ENCODE measurements around the gene GAS2L3. TPM values are rescaled to one million over a fixed set of nuclear protein-coding genes. Genes with fewer than 3 reads are reported as not detected.

Gene GAS2L3
- total and polyA plus RNA-seq, 2 donors (not counting 1 experiment from before 2014, with no cell fraction given): 0.10 TPM; not detected in 1

GRCh38 chr12:100567945-100568344 lies 5.5 kb upstream of the GAS2L3 start:
- Mint-ChIP-seq H3K4me3 (no peak overlapping the region), H3K27me3 (peaks cover 6% of the 10 kb centered on the region), H3K4me1 (peaks cover 2% of the 10 kb centered on the region), H3K9me3 (ENCODE audit: insufficient read depth) (no peaks in the 10 kb centered on the region), H3K27ac (no peak overlapping the region)
- Histone ChIP-seq H3K9ac (ENCODE audit: low read length) (no peak overlapping the region), H2AFZ (ENCODE audit: insufficient read depth, low read depth, low read length, poor library complexity, severe bottlenecking) (no peak overlapping the region), H3K27me3 (replicated peaks in 1 of 4; ENCODE audit: control extremely low read depth in 1 of 4, control insufficient read depth in 3 of 4, insufficient read depth in 4 of 4, low read length in 3 of 4) (no peaks in the 10 kb centered on the region), H3K79me2 (ENCODE audit: control insufficient read depth, insufficient read depth, low read length) (no peaks in the 10 kb centered on the region), H3K4me1 (ENCODE audit: control insufficient read depth in 2 of 2, insufficient read depth in 2 of 2, low read length in 2 of 2) (peaks cover under 1 to 1% of the 10 kb centered on the region in 2 donors), H3K27ac (ENCODE audit: low read length in 2 of 2) (no peak overlapping the region), H3K4me3 (ENCODE audit: control extremely low read depth in 1 of 5, extremely low read depth in 1 of 5, insufficient read depth in 1 of 5, low read depth in 2 of 5, low read length in 4 of 5) (no peak overlapping the region), H3K4me2 (replicated peaks; ENCODE audit: low read depth, low read length, poor library complexity, severe bottlenecking) (no peak overlapping the region), H4K20me1 (ENCODE audit: control insufficient read depth, insufficient read depth, low read length, poor library complexity, severe bottlenecking) (no peaks in the 10 kb centered on the region), H3K9me3 (ENCODE audit: control extremely low read depth in 1 of 3, control insufficient read depth in 2 of 3, insufficient read depth in 1 of 3, low read length in 2 of 3) (no peaks in the 10 kb centered on the region), H3K36me3 (replicated peaks in 1 of 2; ENCODE audit: control extremely low read depth in 1 of 2, control insufficient read depth in 1 of 2, extremely low read depth in 1 of 2, insufficient read depth in 2 of 2, low read length in 1 of 2) (no peaks in the 10 kb centered on the region)
- ChIA-PET CTCF (interaction anchor here (0.6 kb wide), 1 partner anchor 10 kb away, joined by 3 read pairs; no protein-coding TSS in a partner anchor), POLR2A (no interaction called here)
- TF ChIP-seq CTCF (IDR thresholded peaks at IDR 0.05) (no peak), EZH2 (IDR thresholded peaks at IDR 0.05; ENCODE audit: borderline replicate concordance, insufficient read depth, low read depth, low read length, poor library complexity, severe bottlenecking) (no peak)
- no peak for DNase-seq
- no peak for ATAC-seq (ENCODE audit: low read depth)
- intact Hi-C loops (cut with micrococcal nuclease): no loop called here

GRCh38 chr12:100572184-100572583 lies 1.3 kb upstream of the GAS2L3 start:
- no peaks in the 10 kb centered on the region for H3K36me3 ChIP-seq (replicated peaks in 1 of 2; ENCODE audit: control extremely low read depth in 1 of 2, control insufficient read depth in 1 of 2, extremely low read depth in 1 of 2, insufficient read depth in 2 of 2, low read length in 1 of 2)
- ChIA-PET POLR2A (no interaction called here), CTCF (no interaction called here)
- ATAC-seq (ENCODE audit: low read depth) (no peak), DNase-seq (no peak)
- no peak overlapping the region for H3K4me3 ChIP-seq (ENCODE audit: control extremely low read depth in 1 of 5, extremely low read depth in 1 of 5, insufficient read depth in 1 of 5, low read depth in 2 of 5, low read length in 4 of 5)
- no peak overlapping the region for H3K27ac ChIP-seq (ENCODE audit: low read length in 2 of 2)
- no peaks in the 10 kb centered on the region for H3K79me2 ChIP-seq (ENCODE audit: control insufficient read depth, insufficient read depth, low read length)
- intact Hi-C loops (cut with micrococcal nuclease): loop anchor here (5.0 kb wide), 1 partner anchor 305 kb away; the partner anchor contains the start of genes DEPDC4 and SCYL2
- peaks cover 14% of the 10 kb centered on the region for H3K4me1 Mint-ChIP-seq
- peak overlapping the region; percentile 79 for H3K4me3 Mint-ChIP-seq
- peaks cover 0 to 12% (median 0%) of the 10 kb centered on the region in 4 experiments for H3K27me3 ChIP-seq (replicated peaks in 1 of 4; ENCODE audit: control extremely low read depth in 1 of 4, control insufficient read depth in 3 of 4, insufficient read depth in 4 of 4, low read length in 3 of 4)
- H2AFZ ChIP-seq (ENCODE audit: insufficient read depth, low read depth, low read length, poor library complexity, severe bottlenecking): no peak overlapping the region
- no peak overlapping the region for H3K4me2 ChIP-seq (replicated peaks; ENCODE audit: low read depth, low read length, poor library complexity, severe bottlenecking)
- no peak overlapping the region for H3K27ac Mint-ChIP-seq
- H3K9me3 Mint-ChIP-seq (ENCODE audit: insufficient read depth): no peaks in the 10 kb centered on the region
- H3K4me1 ChIP-seq (ENCODE audit: control insufficient read depth in 2 of 2, insufficient read depth in 2 of 2, low read length in 2 of 2): peaks cover 12 to 14% of the 10 kb centered on the region in 2 donors
- no peak for TF ChIP-seq EZH2 (IDR thresholded peaks at IDR 0.05; ENCODE audit: borderline replicate concordance, insufficient read depth, low read depth, low read length, poor library complexity, severe bottlenecking)
- TF ChIP-seq CTCF (IDR thresholded peaks at IDR 0.05): no peak
- 100% methylated on average over 2 of the region's 3 CpGs for WGBS (ENCODE audit: insufficient coverage)
- no peak overlapping the region for H3K9ac ChIP-seq (ENCODE audit: low read length)
- H3K9me3 ChIP-seq (ENCODE audit: control extremely low read depth in 1 of 3, control insufficient read depth in 2 of 3, insufficient read depth in 1 of 3, low read length in 2 of 3): no peaks in the 10 kb centered on the region
- no peaks in the 10 kb centered on the region for H4K20me1 ChIP-seq (ENCODE audit: control insufficient read depth, insufficient read depth, low read length, poor library complexity, severe bottlenecking)
- peaks cover 16% of the 10 kb centered on the region for H3K27me3 Mint-ChIP-seq
